SK-N-SH (cell line): Measurements from ENCODE around the gene SKI. TPM values are rescaled to one million over a fixed set of nuclear protein-coding genes. Genes with fewer than 3 reads are reported as not detected.

Experiments
- CTCF ChIA-PET: fragments of 300-600, 350-600 bp; formaldehyde crosslinking; extraction: SDS; loops from one replicate; lab custom pipeline; 2021; lab: Yijun Ruan, JAX
- POLR2A ChIA-PET: fragments of 350-600 bp; sonication (Branson Sonifier 250); formaldehyde crosslinking; extraction: SDS; loops from one replicate; lab custom pipeline; 2020; ENCODE audit warnings: antibody characterized with exemption, inconsistent platforms; lab: Yijun Ruan, JAX
- DNase-seq: peaks from one replicate; pipeline ENCODE4 v3.0.0; 2012
- H2AFZ ChIP-seq: fragments of 200-600 bp; sonication (generic); 2 replicates; pipeline ENCODE4 v1.8.1; 2016; ENCODE audit warnings: antibody characterized with exemption, mild to moderate bottlenecking, low read depth
- H3F3A ChIP-seq: fragments of 200-600 bp; sonication (generic); replicated peaks from 2 replicates; pipeline ENCODE3; 2016; ENCODE audit warnings: antibody characterized with exemption, mild to moderate bottlenecking; ENCODE audit not compliant: insufficient read depth
- H3K27ac ChIP-seq, 2 experiments: fragments of 200-500 bp in 1 of 2; fragments of 200-600 bp in 1 of 2; sonication (Bioruptor generic) in 1 of 2; sonication (generic), shearing (Covaris generic) in 1 of 2; 2 replicates each; pipeline versions ENCODE4 v1.5.1 to v1.6.1; 2014 to 2016; ENCODE audit warnings: low read depth in 2 of 2, inconsistent platforms in 1 of 2, low read length in 1 of 2, mild to moderate bottlenecking in 1 of 2, mixed read lengths in 1 of 2
- H3K27me3 ChIP-seq: fragments of 200-600 bp; sonication (generic), shearing (Covaris generic); 2 replicates; pipeline ENCODE4 v1.6.1; 2016; ENCODE audit warnings: mixed run types; ENCODE audit not compliant: insufficient read depth
- H3K36me3 ChIP-seq, 2 experiments: fragments of 200-500 bp in 1 of 2; fragments of 200-600 bp in 1 of 2; sonication (Bioruptor generic) in 1 of 2; sonication (generic) in 1 of 2; replicated peaks in 1 of 2; 2 replicates each; pipeline versions ENCODE3 to v1.5.1; 2014 to 2016; ENCODE audit warnings: low read length in 1 of 2, mild to moderate bottlenecking in 1 of 2; ENCODE audit not compliant: insufficient read depth in 2 of 2, control insufficient read depth in 1 of 2
- H3K4me1 ChIP-seq, 2 experiments: fragments of 200-500 bp in 1 of 2; fragments of 200-600 bp in 1 of 2; sonication (Bioruptor generic) in 1 of 2; sonication (generic), shearing (Covaris generic) in 1 of 2; 2 replicates each; pipeline versions ENCODE4 v1.5.1 to v1.6.1; 2014 to 2016; ENCODE audit warnings: low read depth in 1 of 2, low read length in 1 of 2, mixed run types in 1 of 2; ENCODE audit not compliant: insufficient read depth in 2 of 2, control insufficient read depth in 1 of 2
- H3K4me2 ChIP-seq: fragments of 200-600 bp; sonication (generic), shearing (Covaris generic); 2 replicates; pipeline ENCODE4 v1.6.1; 2017; ENCODE audit warnings: mixed run types
- H3K4me3 ChIP-seq, 2 experiments: fragments of 200-500 bp in 1 of 2; fragments of 200-600 bp in 1 of 2; sonication (Bioruptor generic) in 1 of 2; sonication (generic), shearing (Covaris generic) in 1 of 2; 2 replicates each; pipeline versions ENCODE4 v1.5.1 to v1.8.1; 2014 to 2016; ENCODE audit warnings: low read depth in 2 of 2, inconsistent platforms in 1 of 2, low read length in 1 of 2, mild to moderate bottlenecking in 1 of 2, mixed read lengths in 1 of 2, moderate library complexity in 1 of 2
- H3K79me2 ChIP-seq: fragments of 200-600 bp; sonication (generic); 2 replicates; pipeline ENCODE4 v1.8.1; 2017; ENCODE audit warnings: mild to moderate bottlenecking; ENCODE audit not compliant: insufficient read depth
- H3K9ac ChIP-seq: fragments of 200-600 bp; sonication (generic); 2 replicates; pipeline ENCODE4 v1.6.1; 2017; ENCODE audit warnings: mixed run types
- H3K9me2 ChIP-seq: fragments of 200-600 bp; sonication (generic); 2 replicates; pipeline ENCODE4 v1.6.1; 2017; ENCODE audit warnings: mixed run types
- H3K9me3 ChIP-seq: fragments of 200-600 bp; sonication (generic); 2 replicates; pipeline ENCODE4 v1.6.1; 2017; ENCODE audit warnings: mixed run types, mild to moderate bottlenecking, moderate library complexity
- H4K20me1 ChIP-seq: fragments of 200-600 bp; sonication (generic); 2 replicates; pipeline ENCODE4 v1.6.1; 2017; ENCODE audit warnings: mild to moderate bottlenecking, mixed run types; ENCODE audit not compliant: insufficient read depth
- EZH2phosphoT487 ChIP-seq: fragments of 200-600 bp; sonication (generic); IDR thresholded peaks from 2 replicates; pipeline ENCODE4 v1.6.1; 2017; ENCODE audit warnings: low read depth, mixed run types, mild to moderate bottlenecking, antibody characterized with exemption, moderate library complexity, borderline replicate concordance
- FOXJ3 ChIP-seq: sonication (generic); formaldehyde crosslinking; IDR thresholded peaks from 2 replicates; pipeline ENCODE4 v1.5.1; 2020; ENCODE audit warnings: mild to moderate bottlenecking, missing genetic modification reagents
- GABPA ChIP-seq: IDR thresholded peaks from 2 replicates; pipeline ENCODE4 v1.4.0; 2012; ENCODE audit warnings: low read depth, mild to moderate bottlenecking
- GATA2 ChIP-seq: sonication (generic); formaldehyde crosslinking; IDR thresholded peaks from 2 replicates; pipeline ENCODE4 v1.5.0; 2020; ENCODE audit warnings: mild to moderate bottlenecking, missing genetic modification reagents
- MXI1 ChIP-seq: IDR thresholded peaks from 2 replicates; pipeline ENCODE4 v1.6.1; 2012; ENCODE audit warnings: mild to moderate bottlenecking, low read depth, low read length, improper control_type of control experiment
- NFIC ChIP-seq: IDR thresholded peaks from 2 replicates; pipeline ENCODE4 v1.4.0; 2012; ENCODE audit warnings: borderline replicate concordance
- NRF1 ChIP-seq: IDR thresholded peaks from 2 replicates; pipeline ENCODE4 v1.6.1; 2012; ENCODE audit warnings: low read depth, mild to moderate bottlenecking, low read length
- PBX3 ChIP-seq: IDR thresholded peaks from 2 replicates; pipeline ENCODE4; 2012
- SIN3A ChIP-seq: IDR thresholded peaks from 2 replicates; pipeline ENCODE4 v1.6.1; 2012; ENCODE audit warnings: low read depth, mild to moderate bottlenecking, low read length, moderate library complexity, borderline replicate concordance
- TAF1 ChIP-seq: IDR thresholded peaks from 2 replicates; pipeline ENCODE4 v1.6.1; 2012; ENCODE audit warnings: low read depth, mild to moderate bottlenecking, low read length, moderate library complexity, borderline replicate concordance
- TEAD4 ChIP-seq: IDR thresholded peaks from 2 replicates; pipeline ENCODE4 v1.4.0; 2012; ENCODE audit warnings: mild to moderate bottlenecking, borderline replicate concordance; ENCODE audit not compliant: insufficient read depth
- ZBTB33 ChIP-seq: IDR thresholded peaks from 2 replicates; pipeline ENCODE4 v1.4.0; 2012; ENCODE audit warnings: low read depth, borderline replicate concordance
- WGBS: methylation state at CpG from one replicate; pipeline ENCODE4 v1.1.6; 2017; ENCODE audit warnings: low lambda C conversion rate; 5-methylcytosine and 5-hydroxymethylcytosine counted together
- polyA plus RNA-seq, 3 experiments: library from polyadenylated mRNA; depleted of rRNA; stranded (reverse); fragments of >200 nt; gene quantifications; 2 replicates each; pipeline ENCODE4 v1.2.3, GENCODE V29; 2012
- TF ChIP-seq, protein P1 (sequence below): IDR thresholded peaks from 2 replicates; pipeline ENCODE4 v1.4.0; 2012; ENCODE audit warnings: low read depth, borderline replicate concordance

Gene SKI
- polyA plus RNA-seq, 1 of the 3 experiments (the other 2 are of a cell fraction): 7.2 TPM

- TF ChIP-seq EZH2phosphoT487: no peak
- no peak for TF ChIP-seq PBX3
Measured at GRCh38 chr1:2224631-2225428, 3.3 kb upstream of the SKI start (continued).

- peak overlapping the region; percentile 80 to 94 for H3K27ac ChIP-seq
- H2AFZ ChIP-seq: no peak overlapping the region
- H3K27me3 ChIP-seq: no peaks in the 10 kb centered on the region
- WGBS: 70% methylated on average over 7 of the region's 73 CpGs
- H3K4me2 ChIP-seq: peak overlapping the region; percentile 96
- peaks cover 30% of the 10 kb centered on the region for H4K20me1 ChIP-seq
- peak overlapping the region; percentile 68 to 80 for H3K4me3 ChIP-seq
- H3F3A ChIP-seq: no peaks in the 10 kb centered on the region
- DNase-seq: peak; percentile 82
- TF ChIP-seq FOXJ3 (CRISPR knock-in tag) (no peak), EZH2phosphoT487 (no peak), TEAD4 (no peak), NRF1 (no peak)
- POLR2A ChIA-PET: no interaction called here
- H3K79me2 ChIP-seq: peaks cover 35% of the 10 kb centered on the region
- H3K4me1 ChIP-seq: peaks cover 0 to 29% of the 10 kb centered on the region in 2 experiments; a peak in 1 of 4 replicates
- CTCF ChIA-PET: interaction anchor here (1.4 to 9.4 kb wide), 2 partner anchors 32 to 156 kb away, joined by 5 to 47 read pairs; partner anchors contain the start of gene FAAP20
- H3K9me3 ChIP-seq: no peaks in the 10 kb centered on the region
- no peaks in the 10 kb centered on the region for H3K9me2 ChIP-seq
- H3K9ac ChIP-seq: peak overlapping the region; percentile 91
- no peaks in the 10 kb centered on the region for H3K36me3 ChIP-seq
Measured at GRCh38 chr1:2226525-2227345, 1.4 kb upstream of the SKI start.

DNA sequence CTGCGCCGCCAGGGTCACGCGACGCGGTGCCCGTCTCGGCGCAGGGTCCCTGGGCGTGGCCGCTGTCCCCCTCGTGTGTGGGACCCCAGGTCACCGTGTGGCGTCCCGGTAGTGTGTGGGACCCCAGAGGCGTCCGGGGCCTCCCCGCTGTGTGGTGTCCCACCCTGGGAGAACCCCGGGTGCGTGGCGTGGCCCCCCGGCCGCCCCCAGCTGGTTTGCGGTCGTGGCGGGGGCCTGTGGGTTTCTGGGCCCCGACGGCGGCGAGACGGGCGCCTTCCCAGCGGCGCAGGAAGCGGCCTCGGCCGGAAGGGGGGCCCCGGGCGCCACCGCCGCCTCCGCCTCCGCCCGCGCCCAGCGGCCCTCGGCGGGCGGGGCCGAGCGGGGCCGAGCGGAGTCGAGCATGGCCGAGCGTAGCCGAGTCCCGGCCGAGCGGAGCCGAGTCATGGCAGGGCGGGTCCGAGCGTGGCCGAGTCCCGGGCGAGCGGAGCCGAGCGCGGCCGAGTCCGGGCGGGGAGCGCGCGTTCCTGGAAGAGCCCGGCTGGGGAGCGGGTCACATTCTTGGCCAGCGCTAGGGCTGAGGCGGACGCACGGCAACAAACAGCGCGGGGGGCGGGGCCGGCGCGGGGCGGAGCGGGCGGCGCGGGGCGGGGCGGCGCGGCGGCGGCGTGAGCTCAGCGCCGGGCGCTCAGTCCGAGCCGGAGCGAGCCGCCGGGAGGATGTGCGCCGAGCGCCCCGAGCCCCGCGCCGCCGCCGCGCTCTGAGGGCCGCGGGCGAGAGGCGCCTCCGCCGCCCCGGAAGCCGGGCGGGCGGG is 568 bp upstream of the SKI start:
- Histone ChIP-seq H3K9me2 (no peaks in the 10 kb centered on the region), H3K36me3 (no peaks in the 10 kb centered on the region), H3K79me2 (peaks cover 43% of the 10 kb centered on the region), H3K9me3 (no peaks in the 10 kb centered on the region), H3K27me3 (no peaks in the 10 kb centered on the region), H3K4me3 (peak overlapping the region; percentile 68 to 80), H3K9ac (peak overlapping the region; percentile 91), H3F3A (no peaks in the 10 kb centered on the region), H4K20me1 (peaks cover 38% of the 10 kb centered on the region), H3K27ac (peak overlapping the region; percentile 80 to 94), H3K4me2 (peak overlapping the region; percentile 96; the same call in 1 of the 2 replicates), H3K4me1 (peaks cover 0 to 37% of the 10 kb centered on the region in 2 experiments; a peak in 2 of 4 replicates), H2AFZ (no peak overlapping the region)
- peak; percentile 100 for DNase-seq
- CTCF ChIA-PET: interaction anchor here (1.0 to 9.4 kb wide), 4 partner anchors 19 to 155 kb away, joined by 3 to 47 read pairs (median 4); partner anchors contain the start of gene FAAP20
- TF ChIP-seq SIN3A: 0 out of 2 replicates have a peak, but pooled peaks have one; percentile 19
- peak; percentile 61; the same call in 1 of the 2 replicates for TF ChIP-seq TAF1
- TF ChIP-seq, protein P1, sequence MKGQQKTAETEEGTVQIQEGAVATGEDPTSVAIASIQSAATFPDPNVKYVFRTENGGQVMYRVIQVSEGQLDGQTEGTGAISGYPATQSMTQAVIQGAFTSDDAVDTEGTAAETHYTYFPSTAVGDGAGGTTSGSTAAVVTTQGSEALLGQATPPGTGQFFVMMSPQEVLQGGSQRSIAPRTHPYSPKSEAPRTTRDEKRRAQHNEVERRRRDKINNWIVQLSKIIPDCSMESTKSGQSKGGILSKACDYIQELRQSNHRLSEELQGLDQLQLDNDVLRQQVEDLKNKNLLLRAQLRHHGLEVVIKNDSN: no peak
- peak; percentile 37 for TF ChIP-seq GABPA
- TF ChIP-seq ZBTB33: peak; percentile 68; the same call in 1 of the 2 replicates
- no peak; the same call in 1 of the 2 replicates for TF ChIP-seq MXI1
- TF ChIP-seq GATA2 (CRISPR knock-in tag): no peak
- 0 out of 2 replicates have a peak, but pooled peaks have one; percentile 7 for TF ChIP-seq NFIC
- POLR2A ChIA-PET: interaction anchor here (0.6 kb wide), 6 partner anchors 12 to 88 kb away, joined by 3 to 8 read pairs (median 4); partner anchors contain the start of gene FAAP20
- no CpG with 5 or more reads among the region's 129 CpGs for WGBS
